ENCODE data around the gene KCTD5.

- TF ChIP-seq FOXA1 (IDR thresholded peaks at IDR 0.05) (no peak), CTBP1 (IDR thresholded peaks at IDR 0.05; ENCODE audit: borderline replicate concordance) (no peak), ZNF384 (IDR thresholded peaks at IDR 0.05) (no peak), FOXM1 (IDR thresholded peaks at IDR 0.05; ENCODE audit: borderline replicate concordance) (no peak), SUZ12 (IDR thresholded peaks at IDR 0.05) (no peak), BHLHE40 (IDR thresholded peaks at IDR 0.05; ENCODE audit: borderline replicate concordance) (no peak), L3MBTL2 (conservative IDR thresholded peaks at IDR 0.05) (no peak)
Measured at GRCh38 chr16:2702871-2703745, 20.8 kb downstream of the KCTD5 start.
